Eye (tissue), 1 donor: Measurements from ENCODE around the gene DCAF8.
A peak's percentile ranks its signal among the peaks of the same experiment; 100 is the strongest.

Experiments used
- DNase-seq: peaks from one replicate; pipeline ENCODE4 v3.0.0-alpha.2; 2015

DCAF8 gene

GRCh38 chr1:160197231-160197630, 65.1 kb downstream of the DCAF8 start:
- no peak for DNase-seq

GRCh38 chr1:160196143-160196542, 66.2 kb downstream of the DCAF8 start:
- DNase-seq: no peak

GRCh38 chr1:160194737-160195059, 67.7 kb downstream of the DCAF8 start:
- no peak for DNase-seq

- DNase-seq: no peak
These were observed 68.3 kb downstream of the DCAF8 start for GRCh38 chr1:160193832-160194736.

- DNase-seq: peak; percentile 98
These were observed 69.1 kb downstream of the DCAF8 start for GRCh38 chr1:160193091-160193819.

- DNase-seq: no peak
These were observed 70.1 kb downstream of the DCAF8 start for GRCh38 chr1:160192234-160192633.

GRCh38 chr1:160191756-160192155, 70.6 kb downstream of the DCAF8 start:
- DNase-seq: no peak

GRCh38 chr1:160189649-160190625, 72.4 kb downstream of the DCAF8 start, which contains the start of gene CASQ1:
CASQ1 (plus strand) TSS chr1:160190575; CDS start chr1:160190752, 177 bp downstream.
- peak; percentile 50 for DNase-seq

GRCh38 chr1:160188341-160188740, 74.0 kb downstream of the DCAF8 start:
- no peak for DNase-seq

- no peak for DNase-seq
These were observed 74.9 kb downstream of the DCAF8 start for GRCh38 chr1:160187407-160187806.

GRCh38 chr1:160186729-160187128, 75.6 kb downstream of the DCAF8 start:
- no peak for DNase-seq

- DNase-seq: no peak
These were observed 76.1 kb downstream of the DCAF8 start for GRCh38 chr1:160186246-160186645.

- DNase-seq: no peak
These were observed 83.0 kb downstream of the DCAF8 start for GRCh38 chr1:160179336-160179735.

- DNase-seq: no peak
These were observed 83.6 kb downstream of the DCAF8 start for GRCh38 chr1:160178731-160179130.

- DNase-seq: no peak
These were observed 84.7 kb downstream of the DCAF8 start for GRCh38 chr1:160177667-160178066.

- no peak for DNase-seq
These were observed 85.1 kb downstream of the DCAF8 start for GRCh38 chr1:160177231-160177630.

- DNase-seq: peak; percentile 16
These were observed 90.4 kb downstream of the DCAF8 start for GRCh38 chr1:160171980-160172379.

- DNase-seq: no peak
These were observed 91.0 kb downstream of the DCAF8 start for GRCh38 chr1:160171354-160171753.

GRCh38 chr1:160169553-160170399, 92.6 kb downstream of the DCAF8 start:
- DNase-seq: peak; percentile 82

- DNase-seq: peak; percentile 53
These were observed 93.6 kb downstream of the DCAF8 start for GRCh38 chr1:160168609-160169369.

- peak; percentile 10 for DNase-seq
These were observed 94.3 kb downstream of the DCAF8 start for GRCh38 chr1:160168016-160168415.
